ENCODE results near the gene MSRB1.

The MSRB1 gene

GRCh38 chr16:1982991-1983543 lies 40.1 kb upstream of the MSRB1 start:
- H3K4me3 ChIP-seq (ENCODE audit: low read depth, low read length) = peak overlapping the region; percentile 63
- TF ChIP-seq CTCF (IDR thresholded peaks at IDR 0.05; ENCODE audit: low read depth, low read length, missing control alignments) = no peak
- in situ Hi-C loops (cut with HindIII; ENCODE audit: low sequenced_read_pairs) = loop anchor here (5.0 kb wide), 1 partner anchor 54 kb away; no protein-coding TSS in a partner anchor
- DNase-seq (ENCODE audit: low read depth) = no peak

- in situ Hi-C loops (cut with HindIII; ENCODE audit: low sequenced_read_pairs) = loop anchor here (5.0 kb wide), 1 partner anchor 55 kb away; no protein-coding TSS in a partner anchor
- no peak for DNase-seq (ENCODE audit: low read depth)
- H3K4me3 ChIP-seq (ENCODE audit: low read depth, low read length) = no peak overlapping the region
- TF ChIP-seq CTCF (IDR thresholded peaks at IDR 0.05; ENCODE audit: low read depth, low read length, missing control alignments) = no peak
Observed at GRCh38 chr16:1982013-1982433, 39.0 kb upstream of the MSRB1 start.

- TF ChIP-seq CTCF (IDR thresholded peaks at IDR 0.05; ENCODE audit: low read depth, low read length, missing control alignments) = no peak
- no peak within 1 kb of the TSS for H3K4me3 ChIP-seq (ENCODE audit: low read depth, low read length)
- in situ Hi-C loops (cut with HindIII; ENCODE audit: low sequenced_read_pairs) = loop anchor here (5.0 kb wide), 1 partner anchor 56 kb away; no protein-coding TSS in a partner anchor
- DNase-seq (ENCODE audit: low read depth) = no peak
Observed at GRCh38 chr16:1981398-1981836, 38.4 kb upstream of the MSRB1 start, which contains the start of gene NOXO1. Gene NOXO1 (minus strand): TSS chr16:1981469. CDS start chr16:1981179, 290 bp downstream.

GRCh38 chr16:1980770-1981087 lies 37.7 kb upstream of the MSRB1 start:
- TF ChIP-seq CTCF (IDR thresholded peaks at IDR 0.05; ENCODE audit: low read depth, low read length, missing control alignments) = no peak
- in situ Hi-C loops (cut with HindIII; ENCODE audit: low sequenced_read_pairs) = loop anchor here (5.0 kb wide), 1 partner anchor 57 kb away; no protein-coding TSS in a partner anchor
- H3K4me3 ChIP-seq (ENCODE audit: low read depth, low read length) = no peak overlapping the region
- no peak for DNase-seq (ENCODE audit: low read depth)

- in situ Hi-C loops (cut with HindIII; ENCODE audit: low sequenced_read_pairs) = loop anchor here (5.0 kb wide), 1 partner anchor 57 kb away; no protein-coding TSS in a partner anchor
- DNase-seq (ENCODE audit: low read depth) = no peak
- TF ChIP-seq CTCF (IDR thresholded peaks at IDR 0.05; ENCODE audit: low read depth, low read length, missing control alignments) = no peak
- no peak overlapping the region for H3K4me3 ChIP-seq (ENCODE audit: low read depth, low read length)
Observed at GRCh38 chr16:1980030-1980769, 37.2 kb upstream of the MSRB1 start.

- no peak for TF ChIP-seq CTCF (IDR thresholded peaks at IDR 0.05; ENCODE audit: low read depth, low read length, missing control alignments)
- no peak for DNase-seq (ENCODE audit: low read depth)
- in situ Hi-C loops (cut with HindIII; ENCODE audit: low sequenced_read_pairs) = loop anchor here (5.0 kb wide), 1 partner anchor 58 kb away; no protein-coding TSS in a partner anchor
- no peak overlapping the region for H3K4me3 ChIP-seq (ENCODE audit: low read depth, low read length)
Observed at GRCh38 chr16:1979271-1980029, 36.5 kb upstream of the MSRB1 start.

Data from astrocyte of the cerebellum (primary cell).